ENCODE results near the gene CARNS1.

DNA sequence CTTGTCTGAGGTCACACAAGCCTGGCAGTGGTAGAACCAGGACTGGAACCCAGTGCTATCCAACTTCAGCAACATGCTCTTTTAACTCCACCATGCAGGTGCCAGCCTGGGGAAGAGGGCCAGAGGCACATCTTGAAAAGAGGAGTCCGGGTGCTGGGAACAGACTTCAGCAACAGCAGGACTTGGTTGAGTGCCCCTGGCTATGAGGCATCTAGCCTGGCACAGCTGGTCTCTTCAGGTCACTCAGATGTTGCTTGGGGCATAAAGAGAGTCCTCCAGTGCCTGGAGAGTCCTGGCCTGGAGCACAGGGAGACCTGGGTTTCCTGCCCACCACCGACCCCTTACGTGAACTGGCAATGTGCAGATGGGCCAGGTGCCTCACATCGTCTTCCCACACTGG, 36.9 kb upstream of the CARNS1 start:
- TF ChIP-seq, protein P1, sequence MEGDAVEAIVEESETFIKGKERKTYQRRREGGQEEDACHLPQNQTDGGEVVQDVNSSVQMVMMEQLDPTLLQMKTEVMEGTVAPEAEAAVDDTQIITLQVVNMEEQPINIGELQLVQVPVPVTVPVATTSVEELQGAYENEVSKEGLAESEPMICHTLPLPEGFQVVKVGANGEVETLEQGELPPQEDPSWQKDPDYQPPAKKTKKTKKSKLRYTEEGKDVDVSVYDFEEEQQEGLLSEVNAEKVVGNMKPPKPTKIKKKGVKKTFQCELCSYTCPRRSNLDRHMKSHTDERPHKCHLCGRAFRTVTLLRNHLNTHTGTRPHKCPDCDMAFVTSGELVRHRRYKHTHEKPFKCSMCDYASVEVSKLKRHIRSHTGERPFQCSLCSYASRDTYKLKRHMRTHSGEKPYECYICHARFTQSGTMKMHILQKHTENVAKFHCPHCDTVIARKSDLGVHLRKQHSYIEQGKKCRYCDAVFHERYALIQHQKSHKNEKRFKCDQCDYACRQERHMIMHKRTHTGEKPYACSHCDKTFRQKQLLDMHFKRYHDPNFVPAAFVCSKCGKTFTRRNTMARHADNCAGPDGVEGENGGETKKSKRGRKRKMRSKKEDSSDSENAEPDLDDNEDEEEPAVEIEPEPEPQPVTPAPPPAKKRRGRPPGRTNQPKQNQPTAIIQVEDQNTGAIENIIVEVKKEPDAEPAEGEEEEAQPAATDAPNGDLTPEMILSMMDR (IDR thresholded peaks at IDR 0.05 in 8 of 11, conservative IDR thresholded peaks at IDR 0.05 in 3 of 11): no peak
- TF ChIP-seq POLR2A (IDR thresholded peaks at IDR 0.05): no peak

Measured in spleen (tissue), 7 donors.